GM21528 (cell line): ENCODE results near the gene GNA12.
"Not testable (repeated sequence)": the region's sequence is repeated elsewhere in the genome, so short reads cannot be mapped to it uniquely, and the experiment has no call there.

Experiments used
- ATAC-seq: cut with Tn5 transposase; IDR thresholded peaks from one replicate; pipeline ENCODE4 v1.9.1; 2021; ENCODE audit warnings: mild to moderate bottlenecking, moderate library complexity; ENCODE audit not compliant: unreplicated experiment, low FRiP score

Gene GNA12

GRCh38 chr7:2734084-2734686, 109.9 kb downstream of the GNA12 start:
- ATAC-seq = no peak

GRCh38 chr7:2732959-2733584, 111.0 kb downstream of the GNA12 start:
- no peak for ATAC-seq

- ATAC-seq = no peak
These were observed 111.7 kb downstream of the GNA12 start for GRCh38 chr7:2732388-2732787.

GRCh38 chr7:2730846-2731770, 113.0 kb downstream of the GNA12 start:
- ATAC-seq = no peak

GRCh38 chr7:2729893-2730716, 114.0 kb downstream of the GNA12 start:
- no peak for ATAC-seq

GRCh38 chr7:2729031-2729892, 114.8 kb downstream of the GNA12 start:
- ATAC-seq = no peak

GRCh38 chr7:2728316-2729030, 115.6 kb downstream of the GNA12 start:
- ATAC-seq = no peak

GRCh38 chr7:2727206-2727605, 116.9 kb downstream of the GNA12 start:
- ATAC-seq = not testable (repeated sequence)

GRCh38 chr7:2726316-2727018, 117.6 kb downstream of the GNA12 start:
- ATAC-seq = no peak

GRCh38 chr7:2725178-2726105, 118.7 kb downstream of the GNA12 start:
- no peak for ATAC-seq

GRCh38 chr7:2724453-2725177, 119.5 kb downstream of the GNA12 start:
- ATAC-seq = no peak

GRCh38 chr7:2724036-2724435, 120.1 kb downstream of the GNA12 start:
- not testable (repeated sequence) for ATAC-seq

GRCh38 chr7:2723138-2723850, 120.8 kb downstream of the GNA12 start:
- ATAC-seq = no peak

- no peak for ATAC-seq
These were observed 121.5 kb downstream of the GNA12 start for GRCh38 chr7:2722591-2722990.

- no peak for ATAC-seq
These were observed 122.3 kb downstream of the GNA12 start for GRCh38 chr7:2721842-2722241.

- no peak for ATAC-seq
These were observed 124.1 kb downstream of the GNA12 start for GRCh38 chr7:2720024-2720423.
